GM12891 (cell line): ENCODE measurements around the gene LACTBL1.

Source experiments
- POLR2A ChIP-seq: IDR thresholded peaks from 2 replicates; pipeline ENCODE4 v1.6.1; 2011; ENCODE audit warnings: low read depth, low read length, control low read depth
- POLR2AphosphoS5 ChIP-seq: IDR thresholded peaks from 2 replicates; pipeline ENCODE4 v1.6.1; 2011; ENCODE audit warnings: low read depth, low read length, control low read depth
- POU2F2 ChIP-seq: IDR thresholded peaks from 2 replicates; pipeline ENCODE4 v1.6.1; 2011; ENCODE audit warnings: low read depth, mild to moderate bottlenecking, control low read depth, low read length, moderate library complexity
- SPI1 ChIP-seq: IDR thresholded peaks from 2 replicates; pipeline ENCODE4 v1.6.1; 2011; ENCODE audit warnings: low read depth, low read length, control low read depth
- TAF1 ChIP-seq: IDR thresholded peaks from 2 replicates; pipeline ENCODE4 v1.6.1; 2011; ENCODE audit warnings: low read depth, low read length, control low read depth

DNA sequence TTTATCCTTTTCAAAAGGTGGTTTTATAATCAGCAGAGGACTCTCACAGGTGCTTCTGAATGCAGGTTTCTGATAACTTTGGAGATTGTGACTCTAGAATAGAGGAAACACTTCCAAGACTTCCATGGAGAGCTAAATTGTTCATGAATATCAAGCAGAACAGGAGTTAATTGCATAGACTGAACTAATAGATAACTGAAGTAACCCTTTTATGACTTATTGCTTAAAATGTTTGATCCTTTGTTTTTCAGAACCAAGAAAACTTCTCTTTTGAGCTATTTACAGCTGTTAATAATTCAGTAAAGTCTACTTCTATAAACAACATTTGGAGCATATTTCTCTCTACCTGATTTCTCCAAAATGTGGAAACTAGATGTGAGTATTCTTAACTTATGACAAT lies 23.1 kb upstream of the LACTBL1 start:
- TF ChIP-seq POLR2AphosphoS5, result no peak
- no peak for TF ChIP-seq TAF1
- no peak for TF ChIP-seq POLR2A
- TF ChIP-seq POU2F2, result no peak
- no peak for TF ChIP-seq SPI1
